ENCODE measurements around the gene DUT. TPM values are rescaled to one million over a fixed set of nuclear protein-coding genes. Genes with fewer than 3 reads are reported as not detected.

DUT gene
- total RNA-seq, 2 experiments from 2014 or later: 60.7 to 65.3 TPM

- intact Hi-C loops (cut with DNase I, micrococcal nuclease): loop anchor here in 1 of 2 experiments (5.0 kb wide), 2 partner anchors 447 to 1067 kb away; partner anchors contain the start of gene FGF7
- Mint-ChIP-seq H3K9me3 (no peaks in the 10 kb centered on the region), H3K4me1 (ENCODE audit: low read depth) (peaks cover 16% of the 10 kb centered on the region), H3K36me3 (ENCODE audit: low read depth) (no peaks in the 10 kb centered on the region), H3K27me3 (peaks cover 8% of the 10 kb centered on the region), H3K4me3 (no peak overlapping the region), H3K27ac (no peak overlapping the region)
- Histone ChIP-seq H3K27me3 (ENCODE audit: control insufficient read depth in 1 of 2, insufficient read depth in 2 of 2, low read length in 2 of 2) (no peaks in the 10 kb centered on the region), H3K36me3 (ENCODE audit: insufficient read depth, low read length) (no peaks in the 10 kb centered on the region), H3K9me3 (ENCODE audit: control insufficient read depth in 1 of 2, insufficient read depth in 1 of 2, low read length in 2 of 2) (no peaks in the 10 kb centered on the region), H3K4me3 (ENCODE audit: low read length) (no peak overlapping the region), H3K4me1 (ENCODE audit: insufficient read depth, low read length) (no peaks in the 10 kb centered on the region), H3K27ac (ENCODE audit: low read depth in 1 of 2, low read length in 2 of 2) (no peak overlapping the region)
- ChIA-PET CTCF (no interaction called here), POLR2A (interaction anchor here (0.9 kb wide), 1 partner anchor 1217 kb away, joined by 3 read pairs; no protein-coding TSS in a partner anchor)
- DNase-seq (no peak), ATAC-seq (ENCODE audit: poor library complexity) (no peak)
- TF ChIP-seq CTCF (IDR thresholded peaks at IDR 0.05): no peak
Measured at GRCh38 chr15:48355377-48355776, 24.1 kb downstream of the DUT start.

GRCh38 chr15:48358229-48359152 lies 27.3 kb downstream of the DUT start:
- H3K4me1 Mint-ChIP-seq (ENCODE audit: low read depth): peaks cover 10% of the 10 kb centered on the region
- no peak overlapping the region for H3K27ac ChIP-seq (ENCODE audit: low read depth in 1 of 2, low read length in 2 of 2)
- H3K36me3 Mint-ChIP-seq (ENCODE audit: low read depth): no peaks in the 10 kb centered on the region
- CTCF ChIA-PET: interaction anchor here (1.0 kb wide), 1 partner anchor 10 kb away, joined by 3 read pairs; no protein-coding TSS in a partner anchor
- no peaks in the 10 kb centered on the region for H3K4me1 ChIP-seq (ENCODE audit: insufficient read depth, low read length)
- H3K27me3 ChIP-seq (ENCODE audit: control insufficient read depth in 1 of 2, insufficient read depth in 2 of 2, low read length in 2 of 2): no peaks in the 10 kb centered on the region
- H3K4me3 Mint-ChIP-seq: no peak overlapping the region
- H3K4me3 ChIP-seq (ENCODE audit: low read length): no peak overlapping the region
- intact Hi-C loops (cut with DNase I, micrococcal nuclease): loop anchor here in 1 of 2 experiments (5.0 kb wide), 2 partner anchors 444 to 1064 kb away; partner anchors contain the start of gene FGF7
- TF ChIP-seq CTCF (IDR thresholded peaks at IDR 0.05): peak; percentile 44
- H3K9me3 Mint-ChIP-seq: no peaks in the 10 kb centered on the region
- POLR2A ChIA-PET: no interaction called here
- no peaks in the 10 kb centered on the region for H3K36me3 ChIP-seq (ENCODE audit: insufficient read depth, low read length)
- ATAC-seq (ENCODE audit: poor library complexity): no peak
- no peak overlapping the region for H3K27ac Mint-ChIP-seq
- DNase-seq: peak in 2 of 14 experiments; percentile 4
- no peaks in the 10 kb centered on the region for H3K27me3 Mint-ChIP-seq
- H3K9me3 ChIP-seq (ENCODE audit: control insufficient read depth in 1 of 2, insufficient read depth in 1 of 2, low read length in 2 of 2): no peaks in the 10 kb centered on the region

GRCh38 chr15:48360841-48361240 lies 29.6 kb downstream of the DUT start:
- intact Hi-C loops (cut with DNase I, micrococcal nuclease): loop anchor here in 1 of 2 experiments (5.0 kb wide), 1 partner anchor 1781 kb away; no protein-coding TSS in a partner anchor
- Mint-ChIP-seq H3K27ac (no peak overlapping the region), H3K4me1 (ENCODE audit: low read depth) (peaks cover 10% of the 10 kb centered on the region), H3K4me3 (no peak overlapping the region), H3K36me3 (ENCODE audit: low read depth) (no peaks in the 10 kb centered on the region), H3K27me3 (no peaks in the 10 kb centered on the region), H3K9me3 (no peaks in the 10 kb centered on the region)
- TF ChIP-seq CTCF (IDR thresholded peaks at IDR 0.05): no peak
- CTCF ChIA-PET: no interaction called here
- Histone ChIP-seq H3K27ac (ENCODE audit: low read depth in 1 of 2, low read length in 2 of 2) (no peak overlapping the region), H3K36me3 (ENCODE audit: insufficient read depth, low read length) (no peaks in the 10 kb centered on the region), H3K27me3 (ENCODE audit: control insufficient read depth in 1 of 2, insufficient read depth in 2 of 2, low read length in 2 of 2) (no peaks in the 10 kb centered on the region), H3K4me3 (ENCODE audit: low read length) (no peak overlapping the region), H3K4me1 (ENCODE audit: insufficient read depth, low read length) (no peaks in the 10 kb centered on the region), H3K9me3 (ENCODE audit: control insufficient read depth in 1 of 2, insufficient read depth in 1 of 2, low read length in 2 of 2) (no peaks in the 10 kb centered on the region)
- DNase-seq (no peak), ATAC-seq (ENCODE audit: poor library complexity) (no peak)
- POLR2A ChIA-PET: no interaction called here
